Thymus (tissue), 11 donors: ENCODE data around the gene IL17REL. TPM values are rescaled to one million over a fixed set of nuclear protein-coding genes. Genes with fewer than 3 reads are reported as not detected.
A peak's percentile ranks its signal among the peaks of the same experiment; 100 is the strongest.

Source experiments
- DNase-seq, 9 donors: peaks; one replicate each; pipeline ENCODE4 v3.0.0-alpha.2; 2013; ENCODE audit warnings: low spot score in 9 of 9, low read depth in 6 of 9, missing footprints in 1 of 9
- H3K27ac ChIP-seq, 2 donors: one replicate each; pipeline ENCODE4 v1.5.1; 2013; ENCODE audit warnings: control low read depth in 1 of 2, low read depth in 1 of 2, low read length in 1 of 2, mild to moderate bottlenecking in 1 of 2, moderate library complexity in 1 of 2
- H3K27me3 ChIP-seq, 2 donors: one replicate each; pipeline ENCODE4 v1.5.1; 2013; ENCODE audit warnings: low read length in 1 of 2; ENCODE audit not compliant: control insufficient read depth in 2 of 2, insufficient read depth in 1 of 2
- H3K36me3 ChIP-seq, 2 donors: one replicate each; pipeline ENCODE4 v1.5.1; 2013; ENCODE audit warnings: low read length in 1 of 2, mild to moderate bottlenecking in 1 of 2, moderate library complexity in 1 of 2; ENCODE audit not compliant: control insufficient read depth in 2 of 2, insufficient read depth in 2 of 2
- H3K4me1 ChIP-seq, 2 donors: one replicate each; pipeline ENCODE4 v1.5.1; 2013; ENCODE audit warnings: low read length in 2 of 2; ENCODE audit not compliant: control insufficient read depth in 2 of 2, insufficient read depth in 2 of 2
- H3K4me3 ChIP-seq, 2 donors: one replicate each; pipeline ENCODE4 v1.5.1; 2013; ENCODE audit warnings: low read length in 2 of 2, control low read depth in 1 of 2, mild to moderate bottlenecking in 1 of 2
- H3K9me3 ChIP-seq, 2 donors: one replicate each; pipeline ENCODE4 v1.5.1; 2013; ENCODE audit warnings: low read length in 1 of 2, mild to moderate bottlenecking in 1 of 2; ENCODE audit not compliant: control insufficient read depth in 2 of 2, insufficient read depth in 1 of 2
- WGBS: extraction: QIAGEN DNeasy Blood & Tissue Kit; methylation state at CpG from one replicate; pipeline ENCODE4 v1.1.7; 2013; 5-methylcytosine and 5-hydroxymethylcytosine counted together
- polyA plus RNA-seq: library from polyadenylated mRNA; stranded (reverse); fragments of 200-250 nt; gene quantifications from one replicate; pipeline ENCODE4 v1.2.3, GENCODE V29; 2013
- total RNA-seq: library from RNA; stranded (reverse); fragments of 120-200 nt; gene quantifications from one replicate; pipeline ENCODE4 v1.2.4, GENCODE V29; 2013
- donor health status: healthy.

The IL17REL gene
- total and polyA plus RNA-seq, 2 donors, result 2.4 to 5.9 TPM

GRCh38 chr22:50025993-50026392, 13.4 kb upstream of the IL17REL start:
- Histone ChIP-seq H3K9me3 (no peaks in the 10 kb centered on the region), H3K27ac (no peak overlapping the region), H3K4me1 (peaks cover 0 to 3% of the 10 kb centered on the region in 2 donors), H3K27me3 (peaks cover 13 to 22% of the 10 kb centered on the region in 2 donors), H3K36me3 (no peaks in the 10 kb centered on the region), H3K4me3 (no peak overlapping the region)
- 89% methylated on average over 13 of the region's 13 CpGs for WGBS
- no peak for DNase-seq

DNA sequence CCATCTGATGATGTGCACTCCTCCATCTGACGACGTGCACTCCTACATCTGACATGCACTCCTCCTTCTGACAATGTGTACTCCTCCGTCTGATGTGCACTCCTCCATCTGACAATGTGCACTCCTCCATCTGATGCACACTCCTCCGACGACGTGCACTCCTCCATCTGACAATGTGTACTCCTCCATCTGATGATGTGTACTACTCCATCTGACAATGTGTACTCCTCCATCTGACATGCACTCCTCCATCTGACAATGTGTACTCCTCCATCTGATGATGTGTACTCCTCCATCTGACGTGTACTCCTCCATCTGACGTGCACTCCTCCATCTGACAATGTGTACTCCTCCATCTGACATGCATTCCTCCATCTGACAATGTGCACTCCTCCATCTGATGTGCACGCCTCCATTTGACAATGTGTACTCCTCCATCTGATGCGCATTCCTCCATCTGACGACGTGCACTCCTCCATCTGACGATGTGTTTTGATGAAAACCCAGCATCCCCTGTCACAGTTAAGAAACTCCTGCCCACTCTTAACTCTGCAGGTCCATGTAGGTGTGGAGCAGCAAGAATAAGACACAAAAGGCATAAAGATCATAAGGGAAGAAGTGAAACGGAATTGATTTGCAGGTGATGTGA, 9.7 kb upstream of the IL17REL start:
- 89% methylated on average over 14 of the region's 14 CpGs for WGBS
- DNase-seq, result no peak
- H3K36me3 ChIP-seq, result no peaks in the 10 kb centered on the region
- no peak overlapping the region for H3K4me3 ChIP-seq
- H3K27me3 ChIP-seq, result peaks cover 2 to 16% of the 10 kb centered on the region in 2 donors
- no peaks in the 10 kb centered on the region for H3K4me1 ChIP-seq
- no peak overlapping the region for H3K27ac ChIP-seq
- H3K9me3 ChIP-seq, result peaks cover 0 to 5% of the 10 kb centered on the region in 2 donors

DNA sequence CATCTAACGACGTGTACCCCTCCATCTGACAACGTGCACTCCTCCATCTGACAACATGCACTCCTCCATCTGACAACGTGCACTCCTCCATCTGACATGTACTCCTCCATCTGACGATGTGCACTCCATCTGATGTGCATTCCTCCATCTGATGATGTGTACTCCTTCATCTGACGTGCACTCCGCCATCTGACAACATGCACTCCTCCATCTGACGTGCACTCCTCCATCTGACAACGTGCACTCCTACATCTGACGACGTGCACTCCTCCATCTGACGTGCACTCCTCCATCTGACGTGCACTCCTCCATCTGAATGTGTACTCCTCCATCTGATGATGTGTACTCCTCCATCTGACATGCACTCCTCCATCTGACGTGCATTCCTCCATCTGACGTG, 8.0 kb upstream of the IL17REL start:
- no peaks in the 10 kb centered on the region for H3K36me3 ChIP-seq
- no peak overlapping the region for H3K27ac ChIP-seq
- no peak for DNase-seq
- H3K4me3 ChIP-seq, result no peak overlapping the region
- no peaks in the 10 kb centered on the region for H3K4me1 ChIP-seq
- H3K27me3 ChIP-seq, result peaks cover 2 to 33% of the 10 kb centered on the region in 2 donors
- H3K9me3 ChIP-seq, result peaks cover 0 to 5% of the 10 kb centered on the region in 2 donors
- WGBS, result 94% methylated on average over 15 of the region's 15 CpGs

GRCh38 chr22:50019316-50019715, 6.8 kb upstream of the IL17REL start:
- no peak overlapping the region for H3K27ac ChIP-seq

GRCh38 chr22:50018608-50019285, 6.2 kb upstream of the IL17REL start:
- Histone ChIP-seq H3K4me1 (peaks cover 0 to 7% of the 10 kb centered on the region in 2 donors), H3K27ac (no peak overlapping the region)

More at GRCh38 chr22:50019316-50019715, 6.8 kb upstream of the IL17REL start:
- Histone ChIP-seq H3K36me3 (no peaks in the 10 kb centered on the region), H3K4me1 (peaks cover 0 to 4% of the 10 kb centered on the region in 2 donors), H3K9me3 (peaks cover 0 to 5% of the 10 kb centered on the region in 2 donors), H3K27me3 (peaks cover 10 to 43% of the 10 kb centered on the region in 2 donors), H3K4me3 (no peak overlapping the region)
- WGBS, result 70% methylated on average over 3 of the region's 3 CpGs
- DNase-seq, result no peak

GRCh38 chr22:50017701-50018224, 5.2 kb upstream of the IL17REL start:
- no peak for DNase-seq

More at GRCh38 chr22:50018608-50019285, 6.2 kb upstream of the IL17REL start:
- peaks cover 16 to 47% of the 10 kb centered on the region in 2 donors for H3K27me3 ChIP-seq
- peaks cover 0 to 5% of the 10 kb centered on the region in 2 donors for H3K9me3 ChIP-seq
- no peak overlapping the region for H3K4me3 ChIP-seq
- 44% methylated on average over 11 of the region's 11 CpGs for WGBS
- peak in 1 of 9 donors; percentile 20 for DNase-seq
- H3K36me3 ChIP-seq, result no peaks in the 10 kb centered on the region

DNA sequence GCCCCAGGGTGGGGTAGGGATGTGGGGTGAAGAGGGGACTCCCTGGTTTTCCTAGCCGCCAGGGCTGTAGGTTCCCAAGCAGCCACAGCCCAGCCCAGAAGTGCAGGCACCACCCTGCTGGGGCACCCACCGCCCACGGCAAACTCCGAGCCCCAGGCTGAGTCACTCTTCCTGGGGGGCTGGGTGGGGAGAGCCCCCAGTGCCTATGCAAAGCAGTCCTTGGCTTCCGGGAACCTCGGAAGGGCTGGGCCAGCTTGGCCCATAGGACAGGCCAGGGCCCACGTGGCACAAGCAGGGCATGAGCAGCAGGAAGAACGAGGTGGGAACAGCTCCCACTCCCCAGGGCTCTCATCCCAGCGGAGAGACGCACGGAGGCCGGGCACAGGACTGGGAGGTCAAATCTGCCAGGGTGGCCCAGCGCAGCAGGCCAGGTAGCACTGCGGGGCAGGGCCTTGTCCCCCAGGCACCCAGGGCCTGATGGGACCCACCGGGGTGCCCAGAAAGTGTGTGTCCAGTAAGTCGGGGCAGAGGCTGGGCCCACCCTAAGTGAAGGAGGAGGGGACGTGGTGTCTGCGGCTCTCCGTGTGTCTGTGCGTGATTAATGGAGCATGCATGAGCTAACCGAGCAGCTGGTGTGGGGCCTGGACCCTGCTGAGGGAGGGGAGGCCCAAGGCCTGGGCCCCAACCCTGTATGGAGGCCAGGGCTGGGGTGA, 4.6 kb upstream of the IL17REL start:
- WGBS, result 91% methylated on average over 21 of the region's 21 CpGs
- Histone ChIP-seq H3K27me3 (peaks cover 19 to 61% of the 10 kb centered on the region in 2 donors), H3K36me3 (no peaks in the 10 kb centered on the region), H3K27ac (no peak overlapping the region), H3K4me3 (no peak overlapping the region), H3K9me3 (peaks cover 0 to 5% of the 10 kb centered on the region in 2 donors), H3K4me1 (peaks cover 0 to 7% of the 10 kb centered on the region in 2 donors)
- DNase-seq, result no peak

More at GRCh38 chr22:50017701-50018224, 5.2 kb upstream of the IL17REL start:
- Histone ChIP-seq H3K9me3 (peaks cover 0 to 5% of the 10 kb centered on the region in 2 donors), H3K4me1 (peaks cover 0 to 7% of the 10 kb centered on the region in 2 donors), H3K36me3 (no peaks in the 10 kb centered on the region), H3K27ac (no peak overlapping the region), H3K27me3 (peaks cover 18 to 57% of the 10 kb centered on the region in 2 donors), H3K4me3 (no peak overlapping the region)
- WGBS, result 95% methylated on average over 6 of the region's 6 CpGs

DNA sequence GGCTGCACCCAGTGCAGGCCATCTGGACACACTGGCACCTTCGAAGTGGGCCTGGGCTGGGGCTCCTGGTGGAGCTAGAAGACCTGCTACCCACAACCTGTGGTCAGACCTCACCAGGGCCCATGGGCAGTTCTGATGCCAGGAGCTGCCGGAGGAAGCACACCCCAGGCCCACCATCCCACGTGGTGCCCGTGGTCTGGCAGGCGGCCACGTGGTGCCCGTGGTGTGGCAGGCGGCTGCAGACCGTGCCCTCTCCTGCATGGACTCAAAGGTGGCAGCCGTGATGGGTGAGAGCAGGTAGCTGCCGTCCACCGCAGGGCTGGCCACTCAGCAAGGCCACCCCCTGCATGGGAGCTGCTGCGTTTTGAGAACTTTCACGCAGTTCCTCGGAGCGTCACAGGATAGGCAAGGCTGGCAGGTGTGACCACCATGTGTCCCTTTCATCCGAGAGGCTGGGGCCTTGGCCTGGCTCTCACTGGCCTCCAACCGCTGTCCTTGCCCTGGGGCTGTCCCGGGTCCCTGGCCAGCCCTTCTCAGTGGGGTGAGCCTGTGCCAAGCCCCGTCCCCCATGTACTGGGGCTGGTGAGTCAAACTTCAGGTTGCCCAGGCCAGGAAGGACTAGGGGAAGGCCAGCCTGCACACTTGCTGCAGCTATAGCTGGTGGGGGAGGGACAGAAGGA, 3.9 kb upstream of the IL17REL start:
- H3K9me3 ChIP-seq, result peaks cover 0 to 5% of the 10 kb centered on the region in 2 donors
- no peak for DNase-seq
- no peaks in the 10 kb centered on the region for H3K36me3 ChIP-seq
- no peak overlapping the region for H3K27ac ChIP-seq
- H3K27me3 ChIP-seq, result peaks cover 26 to 68% of the 10 kb centered on the region in 2 donors
- peaks cover 0 to 10% of the 10 kb centered on the region in 2 donors for H3K4me1 ChIP-seq
- WGBS, result 82% methylated on average over 20 of the region's 20 CpGs
- no peak overlapping the region for H3K4me3 ChIP-seq
